Parathyroid adenoma (tissue), 2 donors: ENCODE results near the gene GIMAP1.
A peak's percentile ranks its signal among the peaks of the same experiment; 100 is the strongest.

Experiments used
- H2AFZ ChIP-seq: fragments of 300-600 bp; sonication (generic); one replicate; pipeline ENCODE4 v1.7.0; 2017; ENCODE audit warnings: antibody characterized with exemption, mild to moderate bottlenecking
- H3K27ac ChIP-seq: fragments of 300-600 bp; sonication (generic); one replicate; pipeline ENCODE4 v1.7.0; 2017
- H3K27me3 ChIP-seq: fragments of 300-600 bp; sonication (generic); one replicate; pipeline ENCODE4 v1.7.0; 2017; ENCODE audit warnings: low read length; ENCODE audit not compliant: control insufficient read depth, insufficient read depth
- H3K36me3 ChIP-seq: fragments of 300-600 bp; sonication (generic); one replicate; pipeline ENCODE4 v1.7.0; 2017; ENCODE audit warnings: low read length; ENCODE audit not compliant: control insufficient read depth, insufficient read depth
- H3K4me1 ChIP-seq: fragments of 300-600 bp; sonication (generic); one replicate; pipeline ENCODE4 v1.7.0; 2017; ENCODE audit warnings: control low read depth
- H3K4me2 ChIP-seq: fragments of 300-600 bp; sonication (generic); one replicate; pipeline ENCODE4 v1.7.0; 2017; ENCODE audit warnings: low read length
- H3K4me3 ChIP-seq: fragments of 300-600 bp; sonication (generic); one replicate; pipeline ENCODE4 v1.7.0; 2017; ENCODE audit warnings: low read depth, low read length
- H3K79me2 ChIP-seq: fragments of 300-600 bp; sonication (generic); one replicate; pipeline ENCODE4 v1.7.0; 2017; ENCODE audit warnings: control low read depth
- H3K9ac ChIP-seq: fragments of 300-600 bp; sonication (generic); one replicate; pipeline ENCODE4 v1.7.0; 2017; ENCODE audit warnings: mild to moderate bottlenecking
- H3K9me3 ChIP-seq: fragments of 300-600 bp; sonication (generic); one replicate; pipeline ENCODE4 v1.7.0; 2017; ENCODE audit warnings: low read length; ENCODE audit not compliant: control insufficient read depth
- CTCF ChIP-seq: fragments of 300-600 bp; sonication (generic); IDR thresholded peaks from one replicate; pipeline ENCODE4 v1.7.0; 2017; ENCODE audit warnings: antibody characterized with exemption, mild to moderate bottlenecking
- donor health status: primary hyperparathyroidism.

Gene GIMAP1

GRCh38 chr7:150746921-150747320 lies 30.5 kb downstream of the GIMAP1 start:
- Histone ChIP-seq H3K79me2 (no peaks in the 10 kb centered on the region), H3K27ac (no peak overlapping the region), H3K27me3 (no peaks in the 10 kb centered on the region), H3K4me1 (no peaks in the 10 kb centered on the region), H3K9ac (no peak overlapping the region), H3K9me3 (no peaks in the 10 kb centered on the region), H2AFZ (no peak overlapping the region), H3K4me2 (no peak overlapping the region), H3K4me3 (no peak overlapping the region), H3K36me3 (no peaks in the 10 kb centered on the region)
- no peak for TF ChIP-seq CTCF

GRCh38 chr7:150748376-150748775 lies 32.0 kb downstream of the GIMAP1 start:
- no peak overlapping the region for H3K4me2 ChIP-seq
- H3K9me3 ChIP-seq, result no peaks in the 10 kb centered on the region
- no peak overlapping the region for H3K4me3 ChIP-seq
- no peaks in the 10 kb centered on the region for H3K4me1 ChIP-seq
- H3K9ac ChIP-seq, result no peak overlapping the region
- no peak for TF ChIP-seq CTCF
- H3K79me2 ChIP-seq, result no peaks in the 10 kb centered on the region
- no peaks in the 10 kb centered on the region for H3K36me3 ChIP-seq
- H3K27ac ChIP-seq, result no peak overlapping the region
- H3K27me3 ChIP-seq, result no peaks in the 10 kb centered on the region
- H2AFZ ChIP-seq, result no peak overlapping the region

- no peaks in the 10 kb centered on the region for H3K27me3 ChIP-seq
- H3K36me3 ChIP-seq, result no peaks in the 10 kb centered on the region
- TF ChIP-seq CTCF, result no peak
- no peaks in the 10 kb centered on the region for H3K79me2 ChIP-seq
- H3K4me2 ChIP-seq, result no peak overlapping the region
- H3K4me3 ChIP-seq, result no peak overlapping the region
- no peak overlapping the region for H3K27ac ChIP-seq
- H3K9me3 ChIP-seq, result no peaks in the 10 kb centered on the region
- no peaks in the 10 kb centered on the region for H3K4me1 ChIP-seq
- H3K9ac ChIP-seq, result no peak overlapping the region
- no peak overlapping the region for H2AFZ ChIP-seq
Observed at GRCh38 chr7:150751702-150752101, 35.3 kb downstream of the GIMAP1 start.

DNA sequence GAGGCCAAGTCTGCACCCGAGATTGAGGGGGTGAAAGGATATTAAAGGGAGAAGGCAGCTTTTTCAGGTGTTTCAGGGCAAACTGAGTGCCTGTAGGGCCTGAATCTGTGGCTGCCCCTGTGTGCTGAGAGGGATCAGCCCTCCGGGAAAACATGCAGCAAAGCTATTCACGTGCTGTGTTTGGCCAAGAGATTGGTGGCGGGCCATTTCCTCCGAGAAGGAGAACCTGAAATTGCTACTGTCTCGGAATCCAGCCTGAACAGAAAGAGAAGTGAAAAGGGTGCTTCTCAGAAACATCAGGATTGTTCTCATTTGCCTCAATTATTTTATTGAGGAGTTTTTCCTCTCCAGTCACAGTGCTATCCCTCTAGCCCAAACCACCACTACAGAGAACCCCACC lies 36.8 kb downstream of the GIMAP1 start:
- no peak overlapping the region for H3K9ac ChIP-seq
- H3K4me3 ChIP-seq, result no peak overlapping the region
- H3K79me2 ChIP-seq, result no peaks in the 10 kb centered on the region
- TF ChIP-seq CTCF, result no peak
- no peaks in the 10 kb centered on the region for H3K36me3 ChIP-seq
- no peaks in the 10 kb centered on the region for H3K4me1 ChIP-seq
- no peak overlapping the region for H3K27ac ChIP-seq
- no peaks in the 10 kb centered on the region for H3K27me3 ChIP-seq
- no peak overlapping the region for H3K4me2 ChIP-seq
- H3K9me3 ChIP-seq, result no peaks in the 10 kb centered on the region
- H2AFZ ChIP-seq, result no peak overlapping the region

- no peak overlapping the region for H2AFZ ChIP-seq
- no peak overlapping the region for H3K9ac ChIP-seq
- no peaks in the 10 kb centered on the region for H3K9me3 ChIP-seq
- H3K4me3 ChIP-seq, result no peak overlapping the region
- H3K36me3 ChIP-seq, result no peaks in the 10 kb centered on the region
- no peaks in the 10 kb centered on the region for H3K4me1 ChIP-seq
- TF ChIP-seq CTCF, result peak; percentile 13
- no peaks in the 10 kb centered on the region for H3K27me3 ChIP-seq
- no peaks in the 10 kb centered on the region for H3K79me2 ChIP-seq
- H3K27ac ChIP-seq, result no peak overlapping the region
- H3K4me2 ChIP-seq, result no peak overlapping the region
Observed at GRCh38 chr7:150753826-150754603, 37.6 kb downstream of the GIMAP1 start.
